GM21737 (cell line): ENCODE results near the gene GRN.
A peak's percentile ranks its signal among the peaks of the same experiment; 100 is the strongest.
"Not testable (repeated sequence)": the region's sequence is repeated elsewhere in the genome, so short reads cannot be mapped to it uniquely, and the experiment has no call there.

Experiments
- ATAC-seq: cut with Tn5 transposase; IDR thresholded peaks from one replicate; pipeline ENCODE4 v1.9.1; 2021; ENCODE audit warnings: mild to moderate bottlenecking, moderate library complexity; ENCODE audit not compliant: unreplicated experiment

GRN gene

DNA sequence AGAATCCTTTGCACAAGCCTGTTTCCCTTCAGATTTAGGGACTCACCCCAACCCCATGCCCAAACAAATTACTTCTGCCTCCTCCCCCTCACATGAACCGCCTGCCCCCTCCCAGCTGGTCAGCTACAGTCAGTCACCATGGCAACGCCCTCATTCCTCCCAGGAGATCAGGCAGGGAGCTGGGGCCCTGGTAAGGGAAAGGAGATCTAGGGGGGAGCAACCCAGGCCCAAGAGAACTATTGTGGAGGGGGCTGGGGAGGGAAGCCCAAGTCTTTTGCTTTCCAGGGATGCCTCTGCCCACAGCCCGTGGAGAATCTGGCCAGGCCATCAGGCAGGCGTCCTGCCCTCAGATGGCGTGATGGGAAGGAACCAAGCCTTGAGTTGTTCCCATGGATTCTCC lies 15.7 kb downstream of the GRN start:
- no peak for ATAC-seq

DNA sequence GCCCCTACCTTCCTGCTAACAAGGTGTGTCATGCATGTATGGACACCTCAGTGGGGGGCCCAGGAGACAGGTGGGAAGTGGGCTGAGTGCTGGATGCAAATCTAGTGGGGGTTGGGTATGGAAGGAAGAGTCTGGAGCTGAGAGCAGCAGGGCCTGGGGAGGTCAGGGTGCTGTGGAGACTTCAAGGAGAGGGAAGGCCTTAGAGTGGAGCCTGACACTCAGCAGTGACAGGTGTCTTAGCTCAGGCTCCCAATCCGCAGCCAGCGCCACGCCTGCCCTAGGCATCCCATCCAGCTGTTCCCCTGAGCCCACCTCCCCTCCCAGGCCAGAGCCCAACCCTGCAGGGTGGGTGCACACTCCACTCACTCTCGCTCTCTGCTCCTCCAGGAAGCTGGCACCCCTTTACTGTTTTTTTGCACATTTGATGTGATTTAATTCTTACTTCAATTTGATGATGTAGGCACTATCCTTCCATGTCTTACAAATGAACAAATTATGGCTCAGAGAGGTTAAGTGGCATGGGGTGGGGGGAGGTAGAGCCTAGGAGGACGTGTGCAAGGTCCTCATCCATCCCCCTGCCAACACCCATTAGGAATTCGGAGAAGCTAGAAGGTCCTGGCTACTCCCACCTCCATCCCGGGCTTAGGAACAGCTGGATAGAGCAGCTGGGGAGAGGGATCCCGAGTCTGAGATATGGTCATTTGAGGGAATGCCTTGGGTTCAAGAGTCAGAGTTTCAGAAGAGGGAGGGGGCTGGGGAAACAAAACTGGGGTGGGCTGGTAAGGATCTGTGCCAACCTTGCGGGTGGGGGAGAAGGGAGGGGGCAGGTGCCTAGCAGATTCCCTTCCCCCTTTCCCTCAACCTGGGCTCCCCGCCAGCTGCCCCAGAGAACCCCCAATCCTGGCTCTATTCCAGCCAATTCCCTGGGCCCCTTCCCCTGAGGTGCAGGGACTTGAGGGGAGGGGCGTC lies 16.5 kb downstream of the GRN start:
- no peak for ATAC-seq

DNA sequence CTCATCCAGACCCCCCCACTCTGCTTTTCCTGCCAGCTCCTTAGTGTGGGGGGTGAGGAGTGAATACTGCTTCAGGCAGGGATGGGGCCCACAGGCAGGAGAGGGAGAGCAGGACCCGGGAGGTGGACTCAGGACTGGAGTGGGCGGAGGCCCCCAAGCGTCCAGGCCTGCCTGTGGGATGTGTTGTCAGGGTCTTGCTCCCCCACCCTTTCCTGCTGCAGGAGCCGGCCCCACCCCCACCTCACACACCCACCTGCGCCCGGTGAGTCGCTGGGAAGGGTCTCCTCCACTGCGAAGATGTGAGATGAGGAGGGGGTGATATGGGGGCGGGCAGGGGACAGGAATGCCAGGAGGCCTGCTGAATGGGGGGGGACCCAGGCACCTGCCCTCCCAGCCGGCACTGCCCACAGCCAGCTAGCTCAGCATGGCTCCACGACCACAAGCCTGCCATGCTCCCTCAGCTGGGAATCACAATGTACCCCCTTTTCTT lies 17.4 kb downstream of the GRN start:
- no peak for ATAC-seq

- ATAC-seq: no peak
These were observed 18.0 kb downstream of the GRN start for GRCh38 chr17:44362949-44363612.

DNA sequence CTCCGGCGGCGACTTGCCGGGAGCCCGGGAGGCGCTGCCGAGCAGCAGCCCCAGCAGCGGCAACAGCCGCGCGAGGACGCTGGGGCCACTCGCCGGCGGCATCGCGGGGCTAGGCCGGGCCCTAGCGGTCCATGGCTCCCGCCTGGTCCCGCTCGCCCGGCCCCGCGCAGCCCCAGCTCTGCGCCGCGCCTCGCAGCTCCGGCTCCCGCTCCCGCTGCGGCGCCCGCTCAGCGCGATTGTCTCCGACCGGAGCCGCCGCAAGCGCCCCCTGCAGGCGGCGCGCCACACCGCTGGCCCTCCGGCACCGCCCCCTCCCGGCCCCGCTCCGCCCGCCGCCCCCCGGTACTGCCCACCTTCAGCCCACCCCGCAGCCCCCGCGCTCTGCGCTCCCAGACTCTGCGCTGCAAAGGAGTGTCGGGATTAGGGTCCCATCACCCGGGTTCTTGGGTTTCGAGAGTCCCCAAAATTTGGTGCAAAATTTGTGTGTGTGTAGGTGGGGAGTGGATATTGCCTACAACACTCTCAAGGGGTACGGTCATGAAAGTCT lies 18.6 kb downstream of the GRN start, which contains the start of gene FAM171A2:
FAM171A2 (minus strand) TSS at position 241 of the 547 bp plus-strand sequence; CDS start at position 102, 139 bp downstream.
- peak; percentile 63 for ATAC-seq

GRCh38 chr17:44365051-44365450 lies 19.9 kb downstream of the GRN start:
- ATAC-seq: not testable (repeated sequence)

DNA sequence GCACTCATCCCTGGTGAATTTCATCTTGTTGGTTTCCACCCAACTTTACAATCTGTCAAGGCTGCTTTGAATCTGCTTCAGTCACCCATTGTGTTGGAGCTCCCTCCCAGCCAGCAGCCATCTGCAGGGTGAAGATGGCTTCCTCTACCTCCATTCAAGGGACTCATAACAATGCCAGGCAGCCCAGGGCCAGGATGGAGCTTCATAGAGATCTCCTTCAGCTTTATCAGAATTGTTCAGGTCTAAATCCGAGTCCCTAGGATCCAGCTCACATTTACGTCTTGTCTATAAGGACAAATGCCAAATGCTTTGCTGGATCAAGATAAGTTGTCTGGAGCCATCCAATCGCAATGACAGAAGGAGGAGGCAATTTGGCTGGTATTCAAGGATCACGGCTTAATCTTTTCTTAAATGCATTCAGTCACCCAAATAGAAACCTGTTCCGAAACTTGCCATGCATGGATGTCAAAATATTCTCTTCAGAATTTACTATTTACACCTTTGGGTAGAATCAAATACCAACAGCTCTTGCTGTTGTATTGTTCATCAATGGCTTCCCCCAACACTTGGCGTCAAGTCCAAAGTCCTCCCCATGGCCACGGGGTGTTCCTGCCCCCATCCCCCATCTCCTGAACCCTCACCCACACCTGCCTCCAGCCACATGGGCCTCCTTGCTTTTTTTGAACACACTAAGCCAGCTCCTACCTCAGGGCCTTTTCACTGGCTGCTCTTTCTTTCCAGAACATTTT lies 22.3 kb downstream of the GRN start:
- ATAC-seq: no peak

- not testable (repeated sequence) for ATAC-seq
These were observed 23.5 kb downstream of the GRN start for GRCh38 chr17:44368391-44369243.

DNA sequence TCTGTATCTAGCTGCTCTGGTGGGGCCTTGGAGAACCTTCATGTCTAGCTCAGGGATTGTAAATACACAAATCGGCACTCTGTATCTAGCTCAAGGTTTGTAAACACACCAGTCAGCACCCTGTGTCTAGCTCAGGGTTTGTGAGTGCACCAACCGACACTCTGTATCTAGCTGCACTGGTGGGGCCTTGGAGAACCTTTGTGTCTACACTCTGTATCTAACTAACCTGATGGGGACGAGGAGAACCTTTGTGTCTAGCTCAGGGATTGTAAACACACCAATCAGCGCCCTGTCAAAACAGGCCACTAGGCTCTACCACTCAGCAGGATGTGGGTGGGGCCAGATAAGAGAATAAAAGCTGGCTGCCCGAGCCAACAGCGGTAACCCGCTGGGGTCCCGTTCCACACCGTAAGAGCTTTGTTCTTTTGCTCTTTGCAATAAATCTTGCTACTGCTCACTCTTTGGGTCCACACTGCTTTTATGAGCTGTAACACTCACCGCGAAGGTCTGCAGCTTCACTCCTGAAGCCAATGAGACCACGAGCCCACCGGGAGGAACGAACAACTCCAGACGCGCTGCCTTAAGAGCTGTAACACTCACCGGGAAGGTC lies 24.4 kb downstream of the GRN start:
- not testable (repeated sequence) for ATAC-seq

GRCh38 chr17:44372036-44372435 lies 26.9 kb downstream of the GRN start:
- no peak for ATAC-seq

GRCh38 chr17:44374306-44375195 lies 29.4 kb downstream of the GRN start:
- no peak for ATAC-seq

DNA sequence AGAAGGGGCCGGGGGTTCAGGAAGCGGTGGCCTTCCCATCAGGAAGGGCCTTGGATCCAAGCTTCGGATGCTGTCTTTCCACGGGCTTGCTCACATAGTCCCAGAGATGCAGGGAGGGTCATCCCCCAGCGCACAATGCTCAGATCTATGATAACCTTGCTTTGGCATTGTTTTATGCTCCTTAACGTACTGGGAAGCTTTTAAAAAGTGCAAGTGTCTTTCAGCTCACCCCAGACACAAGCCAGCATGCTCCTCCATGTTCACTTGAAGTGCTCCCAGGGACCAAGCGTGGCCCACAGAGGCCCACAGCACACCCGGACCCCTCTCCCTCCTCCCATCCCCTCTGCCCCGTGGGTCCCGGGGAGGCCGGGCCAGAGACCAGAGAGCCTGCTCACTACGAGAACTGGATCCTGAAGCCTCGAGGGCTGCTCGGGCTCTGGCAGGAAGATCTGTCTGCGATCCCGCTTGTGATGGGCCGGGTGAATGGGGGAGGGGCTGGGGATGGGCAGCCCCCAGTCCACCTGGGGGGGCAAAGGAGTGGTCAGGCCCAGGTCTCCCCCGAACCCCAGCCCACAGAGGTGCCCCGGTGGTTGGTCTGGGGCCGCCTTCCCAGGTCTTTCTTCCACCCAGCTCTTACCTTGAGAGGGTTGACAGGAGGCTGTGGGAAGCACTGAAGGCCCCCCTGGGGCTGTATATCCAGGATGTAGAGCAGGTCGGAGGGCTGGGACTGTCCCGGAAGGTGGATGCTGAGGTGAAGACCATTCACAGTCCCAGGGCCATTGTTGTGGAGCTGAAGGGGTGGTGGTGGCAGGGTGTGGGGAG lies 30.3 kb downstream of the GRN start:
- ATAC-seq: no peak

DNA sequence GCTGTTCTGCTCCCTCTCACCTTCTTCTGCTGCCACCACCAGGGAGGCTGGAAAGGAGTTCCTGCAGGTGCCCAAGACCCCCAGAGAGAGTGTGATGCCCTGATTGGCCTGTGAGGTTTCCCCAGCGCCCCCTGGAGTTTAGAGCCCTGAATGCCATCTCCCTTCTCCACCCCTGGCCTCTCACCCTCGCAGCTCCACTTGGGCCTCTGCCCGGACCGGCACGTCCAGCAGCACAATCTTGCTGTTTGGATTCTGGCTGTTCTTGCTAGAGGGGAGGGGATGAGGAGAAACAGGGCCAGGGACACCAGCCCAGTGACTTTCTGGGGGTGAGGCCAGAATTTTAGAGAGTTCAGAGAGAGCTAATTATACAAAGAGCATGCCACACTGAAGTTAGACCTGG lies 31.0 kb downstream of the GRN start:
- ATAC-seq: no peak

- no peak for ATAC-seq
These were observed 31.7 kb downstream of the GRN start for GRCh38 chr17:44376779-44377178.

DNA sequence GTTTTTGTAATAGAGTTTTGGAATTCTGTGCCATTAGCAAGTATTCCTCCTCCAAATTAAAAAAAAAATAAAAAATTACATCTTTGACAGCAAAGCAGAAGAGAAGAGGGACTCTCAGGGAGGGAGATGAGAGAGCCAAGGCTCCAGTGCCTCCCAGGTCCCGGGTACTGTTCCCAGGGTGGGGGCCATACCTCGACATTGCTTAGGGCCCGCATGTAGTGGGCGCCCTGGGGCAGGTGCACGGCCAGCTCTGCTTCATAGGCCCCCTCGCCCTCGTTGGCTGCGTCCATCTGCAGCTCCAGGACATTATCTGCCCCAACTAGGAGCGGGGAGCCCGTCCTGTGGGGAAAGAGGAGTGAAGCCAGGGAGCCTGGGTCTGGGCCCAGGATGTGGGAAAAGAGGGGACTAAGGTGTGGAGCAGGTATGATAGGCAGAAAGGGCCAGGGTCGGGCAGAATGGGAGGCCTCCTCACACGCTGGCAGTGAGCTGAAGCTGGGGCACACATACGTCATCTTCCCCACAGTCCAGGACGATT lies 33.1 kb downstream of the GRN start:
- ATAC-seq: no peak

GRCh38 chr17:44379887-44380286 lies 34.8 kb downstream of the GRN start:
- ATAC-seq: no peak

- ATAC-seq: no peak
These were observed 35.7 kb downstream of the GRN start for GRCh38 chr17:44380767-44381166.
